Mesenchymal stem cell (in vitro differentiated cells and primary cell): Measurements from ENCODE around the gene COL15A1.

Experiments used
- DNase-seq: peaks from one replicate; pipeline ENCODE4 v3.0.0-alpha.2; 2013
- H2AFZ ChIP-seq: one replicate; pipeline ENCODE4 v1.6.1; 2013; ENCODE audit warnings: low read depth, mild to moderate bottlenecking, control low read depth, inconsistent platforms, low read length, moderate library complexity
- H2AK5ac ChIP-seq: 2 replicates; pipeline ENCODE4 v1.6.1; 2013; ENCODE audit warnings: low read length, moderate library complexity, mild to moderate bottlenecking, inconsistent platforms; ENCODE audit not compliant: severe bottlenecking
- H2BK120ac ChIP-seq: one replicate; pipeline ENCODE4 v1.6.1; 2013; ENCODE audit warnings: low read depth, mild to moderate bottlenecking, inconsistent platforms, low read length, moderate library complexity
- H2BK12ac ChIP-seq, 2 experiments: one replicate each; pipeline ENCODE4 v1.6.1; 2013; ENCODE audit warnings: inconsistent platforms in 2 of 2, low read length in 2 of 2, mild to moderate bottlenecking in 2 of 2, moderate library complexity in 2 of 2, control low read depth in 1 of 2
- H2BK15ac ChIP-seq: one replicate; pipeline ENCODE4 v1.6.1; 2013; ENCODE audit warnings: mild to moderate bottlenecking, low read depth, inconsistent platforms; ENCODE audit not compliant: poor library complexity, severe bottlenecking
- H2BK5ac ChIP-seq: 2 replicates; pipeline ENCODE4 v1.6.1; 2013; ENCODE audit warnings: low read depth, mild to moderate bottlenecking, low read length, control low read depth, inconsistent platforms; ENCODE audit not compliant: poor library complexity, severe bottlenecking
- H3K14ac ChIP-seq, 2 experiments: one replicate each; pipeline ENCODE4 v1.6.1; 2013; ENCODE audit warnings: inconsistent platforms in 2 of 2, low read length in 2 of 2, control low read depth in 1 of 2, mild to moderate bottlenecking in 1 of 2, moderate library complexity in 1 of 2
- H3K18ac ChIP-seq, 2 experiments: one replicate each; pipeline ENCODE4 v1.6.1; 2013; ENCODE audit warnings: inconsistent platforms in 2 of 2, low read length in 2 of 2, control low read depth in 1 of 2, low read depth in 1 of 2, mild to moderate bottlenecking in 1 of 2
- H3K23ac ChIP-seq, 2 experiments: one replicate each; pipeline ENCODE4 v1.6.1; 2013; ENCODE audit warnings: inconsistent platforms in 2 of 2, low read length in 2 of 2, mild to moderate bottlenecking in 2 of 2, moderate library complexity in 2 of 2, control low read depth in 1 of 2
- H3K27ac ChIP-seq: 2 replicates; pipeline ENCODE4 v1.5.1; 2013; ENCODE audit warnings: mild to moderate bottlenecking, moderate library complexity, low read length, control low read depth, inconsistent platforms; ENCODE audit not compliant: poor library complexity, severe bottlenecking
- H3K27me3 ChIP-seq, 2 experiments: 2 replicates each; pipeline versions ENCODE4 v1.6.1 to v1.7.0; 2013; ENCODE audit warnings: low read length in 2 of 2, mild to moderate bottlenecking in 2 of 2, moderate library complexity in 2 of 2, control low read depth in 1 of 2, inconsistent platforms in 1 of 2; ENCODE audit not compliant: control insufficient read depth in 1 of 2, insufficient read depth in 1 of 2
- H3K36me3 ChIP-seq, 2 experiments: 2 replicates each; pipeline versions ENCODE4 v1.6.1 to v1.7.0; 2013; ENCODE audit warnings: low read length in 2 of 2, control low read depth in 1 of 2, inconsistent platforms in 1 of 2, low read depth in 1 of 2, mild to moderate bottlenecking in 1 of 2; ENCODE audit not compliant: insufficient read depth in 2 of 2, control insufficient read depth in 1 of 2
- H3K4ac ChIP-seq, 2 experiments: one replicate each; pipeline ENCODE4 v1.6.1; 2013; ENCODE audit warnings: inconsistent platforms in 2 of 2, low read length in 2 of 2, mild to moderate bottlenecking in 2 of 2, moderate library complexity in 2 of 2, control low read depth in 1 of 2, low read depth in 1 of 2
- H3K4me1 ChIP-seq: 2 replicates; pipeline ENCODE4 v1.6.1; 2013; ENCODE audit warnings: low read depth, low read length, control low read depth; ENCODE audit not compliant: control insufficient read depth, insufficient read depth
- H3K4me2 ChIP-seq: 2 replicates; pipeline ENCODE4 v1.6.1; 2013; ENCODE audit warnings: low read length, mild to moderate bottlenecking, inconsistent platforms; ENCODE audit not compliant: poor library complexity, severe bottlenecking
- H3K4me3 ChIP-seq, 2 experiments: 2 replicates each; pipeline versions ENCODE4 v1.5.1 to v1.7.0; 2013; ENCODE audit warnings: low read length in 2 of 2, mild to moderate bottlenecking in 2 of 2, control low read depth in 1 of 2, low read depth in 1 of 2; ENCODE audit not compliant: insufficient read depth in 1 of 2
- H3K79me1 ChIP-seq: replicated peaks from 2 replicates; pipeline ENCODE4 v1.6.1; 2013; ENCODE audit warnings: mild to moderate bottlenecking, control low read depth, low read length, inconsistent platforms; ENCODE audit not compliant: poor library complexity, severe bottlenecking
- H3K9ac ChIP-seq: 2 replicates; pipeline ENCODE4 v1.7.0; 2013; ENCODE audit warnings: mild to moderate bottlenecking, low read length, moderate library complexity
- H3K9me3 ChIP-seq: 2 replicates; pipeline ENCODE4 v1.7.0; 2013; ENCODE audit warnings: mild to moderate bottlenecking, low read length; ENCODE audit not compliant: control insufficient read depth
- H4K8ac ChIP-seq: one replicate; pipeline ENCODE4 v1.6.1; 2013; ENCODE audit warnings: inconsistent platforms, mild to moderate bottlenecking, low read length, moderate library complexity
- H4K91ac ChIP-seq: one replicate; pipeline ENCODE4 v1.6.1; 2013; ENCODE audit warnings: mild to moderate bottlenecking, low read length, inconsistent platforms
- WGBS: methylation state at CpG from one replicate; pipeline ENCODE4 v1.1.7; 2013; ENCODE audit warnings: mixed read lengths; 5-methylcytosine and 5-hydroxymethylcytosine counted together

COL15A1 gene

GRCh38 chr9:99040251-99040900, 96.7 kb downstream of the COL15A1 start:
- Histone ChIP-seq H3K18ac (peak overlapping the region; percentile 82 to 97), H3K4me1 (peaks cover 18% of the 10 kb centered on the region), H2BK5ac (peak overlapping the region; percentile 93), H2AFZ (no peak overlapping the region), H3K9ac (peak overlapping the region; percentile 41), H2BK12ac (peak overlapping the region; percentile 75 to 90), H3K4me2 (no peak overlapping the region), H3K14ac (peak overlapping the region in 1 of 2 experiments; percentile 28), H3K4ac (peak overlapping the region; percentile 57 to 80), H2AK5ac (peak overlapping the region; percentile 65), H3K79me1 (no peaks in the 10 kb centered on the region), H3K9me3 (peaks cover 18% of the 10 kb centered on the region), H2BK120ac (peak overlapping the region; percentile 56), H4K8ac (peak overlapping the region; percentile 93), H4K91ac (peak overlapping the region; percentile 98), H3K4me3 (no peak overlapping the region), H2BK15ac (peak overlapping the region; percentile 68), H3K23ac (no peak overlapping the region), H3K27me3 (no peaks in the 10 kb centered on the region), H3K27ac (peak overlapping the region; percentile 93), H3K36me3 (peaks cover 0 to 24% of the 10 kb centered on the region in 2 experiments)
- peak; percentile 33 for DNase-seq
- WGBS, result 66% methylated on average over 8 of the region's 10 CpGs

GRCh38 chr9:99040911-99041582, 97.3 kb downstream of the COL15A1 start:
- H3K14ac ChIP-seq, result peak overlapping the region in 1 of 2 experiments; percentile 78
- H2BK5ac ChIP-seq, result peak overlapping the region; percentile 21
- peaks cover 18% of the 10 kb centered on the region for H3K4me1 ChIP-seq
- H4K8ac ChIP-seq, result peak overlapping the region; percentile 89
- H3K4me3 ChIP-seq, result no peak overlapping the region
- H3K79me1 ChIP-seq, result no peaks in the 10 kb centered on the region
- H3K9ac ChIP-seq, result peak overlapping the region; percentile 12
- H3K27ac ChIP-seq, result peak overlapping the region; percentile 93
- H3K36me3 ChIP-seq, result peaks cover 0 to 22% of the 10 kb centered on the region in 2 experiments
- no peaks in the 10 kb centered on the region for H3K27me3 ChIP-seq
- H4K91ac ChIP-seq, result peak overlapping the region; percentile 99
- no peak overlapping the region for H3K23ac ChIP-seq
- peak overlapping the region; percentile 0 for H3K4me2 ChIP-seq
- peak overlapping the region; percentile 91 for H2AK5ac ChIP-seq
- H2BK120ac ChIP-seq, result peak overlapping the region; percentile 96
- peak overlapping the region; percentile 97 to 98 for H2BK12ac ChIP-seq
- H2AFZ ChIP-seq, result no peak overlapping the region
- peak overlapping the region; percentile 85 to 87 for H3K4ac ChIP-seq
- peak; percentile 95 for DNase-seq
- 23% methylated on average over 3 of the region's 3 CpGs for WGBS
- peak overlapping the region; percentile 88 for H2BK15ac ChIP-seq
- peak overlapping the region; percentile 97 to 99 for H3K18ac ChIP-seq
- peaks cover 19% of the 10 kb centered on the region for H3K9me3 ChIP-seq

- H3K9ac ChIP-seq, result no peak overlapping the region
- H3K4me2 ChIP-seq, result no peak overlapping the region
- peak overlapping the region; percentile 88 for H2BK15ac ChIP-seq
- WGBS, result 87% methylated on average over 3 of the region's 4 CpGs
- peak overlapping the region; percentile 93 for H3K27ac ChIP-seq
- no peak overlapping the region for H2BK5ac ChIP-seq
- H3K4me3 ChIP-seq, result no peak overlapping the region
- H3K27me3 ChIP-seq, result no peaks in the 10 kb centered on the region
- peak overlapping the region in 1 of 2 experiments; percentile 78 for H3K14ac ChIP-seq
- peak overlapping the region; percentile 99 for H4K91ac ChIP-seq
- no peak overlapping the region for H3K23ac ChIP-seq
- H2AFZ ChIP-seq, result no peak overlapping the region
- H4K8ac ChIP-seq, result peak overlapping the region; percentile 89
- no peaks in the 10 kb centered on the region for H3K79me1 ChIP-seq
- H3K18ac ChIP-seq, result peak overlapping the region; percentile 93 to 99
- DNase-seq, result no peak
- peak overlapping the region; percentile 97 to 98 for H2BK12ac ChIP-seq
- H3K4me1 ChIP-seq, result peaks cover 18% of the 10 kb centered on the region
- H3K9me3 ChIP-seq, result peaks cover 19% of the 10 kb centered on the region
- H2AK5ac ChIP-seq, result peak overlapping the region; percentile 82
- H3K36me3 ChIP-seq, result peaks cover 0 to 20% of the 10 kb centered on the region in 2 experiments
- peak overlapping the region; percentile 85 to 87 for H3K4ac ChIP-seq
- peak overlapping the region; percentile 96 for H2BK120ac ChIP-seq
Observed at GRCh38 chr9:99041618-99042017, 97.9 kb downstream of the COL15A1 start.

- H4K8ac ChIP-seq, result no peak overlapping the region
- DNase-seq, result no peak
- no peak overlapping the region for H3K23ac ChIP-seq
- no peak overlapping the region for H3K9ac ChIP-seq
- H2BK5ac ChIP-seq, result no peak overlapping the region
- WGBS, result 90% methylated on average over 2 of the region's 6 CpGs
- peaks cover 0 to 20% of the 10 kb centered on the region in 2 experiments for H3K36me3 ChIP-seq
- peak overlapping the region in 1 of 2 experiments; percentile 41 for H3K4ac ChIP-seq
- H3K14ac ChIP-seq, result no peak overlapping the region
- no peak overlapping the region for H3K4me2 ChIP-seq
- peaks cover 19% of the 10 kb centered on the region for H3K9me3 ChIP-seq
- no peak overlapping the region for H2BK120ac ChIP-seq
- H2AK5ac ChIP-seq, result no peak overlapping the region
- H2BK15ac ChIP-seq, result no peak overlapping the region
- H2AFZ ChIP-seq, result no peak overlapping the region
- no peaks in the 10 kb centered on the region for H3K27me3 ChIP-seq
- H4K91ac ChIP-seq, result no peak overlapping the region
- peak overlapping the region; percentile 6 to 74 for H3K18ac ChIP-seq
- no peak overlapping the region for H3K4me3 ChIP-seq
- H3K79me1 ChIP-seq, result no peaks in the 10 kb centered on the region
- no peak overlapping the region for H3K27ac ChIP-seq
- peaks cover 18% of the 10 kb centered on the region for H3K4me1 ChIP-seq
- no peak overlapping the region for H2BK12ac ChIP-seq
Observed at GRCh38 chr9:99042620-99043019, 98.9 kb downstream of the COL15A1 start.
